SK-N-SH treated with all-trans-retinoic acid at 6 μM for 48 hours (cell line): Measurements from ENCODE around the gene TAOK3.

Experiments used
- ATAC-seq: fragments of 200-7000 bp; cut with Tn5 transposase; 3 replicates; pipeline ENCODE4 v1.9.1; 2020; ENCODE audit warnings: mild to moderate bottlenecking, moderate library complexity
- ARNTL ChIP-seq: fragments of 450-650 bp; formaldehyde crosslinking; IDR thresholded peaks from 2 replicates; pipeline ENCODE4 v1.5.0; 2020; ENCODE audit warnings: low read depth, mild to moderate bottlenecking, moderate library complexity, borderline replicate concordance
- BACH2 ChIP-seq: fragments of 250-450 bp; sonication (Bioruptor Pico); IDR thresholded peaks from 2 replicates; pipeline ENCODE4 v1.9.0; 2021; ENCODE audit warnings: mild to moderate bottlenecking, borderline replicate concordance
- CREB5 ChIP-seq: fragments of 250-450 bp; sonication (Bioruptor Pico); IDR thresholded peaks from 2 replicates; pipeline ENCODE4 v1.5.1; 2020; ENCODE audit warnings: low read depth, mild to moderate bottlenecking, moderate library complexity
- CSDC2 ChIP-seq: fragments of 250-450 bp; sonication (Bioruptor Pico); IDR thresholded peaks from 2 replicates; pipeline ENCODE4 v1.5.0; 2020; ENCODE audit warnings: mild to moderate bottlenecking, moderate library complexity
- ESRRG ChIP-seq: fragments of 250-450 bp; sonication (Bioruptor Pico); IDR thresholded peaks from 2 replicates; pipeline ENCODE4 v1.6.1; 2021; ENCODE audit warnings: mild to moderate bottlenecking
- GLIS3 ChIP-seq: fragments of 250-450 bp; sonication (Bioruptor Pico); IDR thresholded peaks from 2 replicates; pipeline ENCODE4 v1.5.0; 2020; ENCODE audit warnings: mild to moderate bottlenecking, moderate library complexity
- ISL1 ChIP-seq: fragments of 250-450 bp; sonication (Bioruptor Pico); IDR thresholded peaks from 2 replicates; pipeline ENCODE4 v2.1.2; 2022; ENCODE audit warnings: mild to moderate bottlenecking, moderate library complexity
- OSR1 ChIP-seq: fragments of 250-450 bp; sonication (Bioruptor Pico); IDR thresholded peaks from 2 replicates; pipeline ENCODE4 v1.8.0; 2022; ENCODE audit warnings: moderate library complexity, mild to moderate bottlenecking, inconsistent platforms
- PATZ1 ChIP-seq: fragments of 250-450 bp; sonication (Bioruptor Pico); IDR thresholded peaks from 2 replicates; pipeline ENCODE4 v1.8.0; 2020; ENCODE audit warnings: mild to moderate bottlenecking, moderate library complexity, borderline replicate concordance
- PPARA ChIP-seq: fragments of 250-450 bp; sonication (Bioruptor Pico); IDR thresholded peaks from 2 replicates; pipeline ENCODE4 v1.5.0; 2020; ENCODE audit warnings: mild to moderate bottlenecking, borderline replicate concordance
- RARB ChIP-seq: fragments of 250-450 bp; sonication (Bioruptor Pico); IDR thresholded peaks from 2 replicates; pipeline ENCODE4 v1.8.0; 2021; ENCODE audit warnings: mild to moderate bottlenecking, moderate library complexity
- SNAI2 ChIP-seq: fragments of 250-450 bp; sonication (Bioruptor Pico); IDR thresholded peaks from 2 replicates; pipeline ENCODE4 v1.5.0; 2020; ENCODE audit warnings: mild to moderate bottlenecking, moderate library complexity
- TCF4 ChIP-seq: fragments of 250-450 bp; sonication (Bioruptor Pico); IDR thresholded peaks from 2 replicates; pipeline ENCODE4 v1.8.0; 2021; ENCODE audit warnings: mild to moderate bottlenecking, moderate library complexity, borderline replicate concordance
- TOX ChIP-seq: fragments of 250-450 bp; sonication (Bioruptor Pico); IDR thresholded peaks from 2 replicates; pipeline ENCODE4 v1.8.0; 2021; ENCODE audit warnings: mild to moderate bottlenecking, moderate library complexity, borderline replicate concordance
- ZC3H10 ChIP-seq: fragments of 250-450 bp; sonication (Bioruptor Pico); IDR thresholded peaks from 2 replicates; pipeline ENCODE4 v1.5.1; 2021; ENCODE audit warnings: mild to moderate bottlenecking, moderate library complexity
- ZFP3 ChIP-seq: fragments of 250-450 bp; sonication (Bioruptor Pico); IDR thresholded peaks from 2 replicates; pipeline ENCODE4 v1.5.0; 2020; ENCODE audit warnings: mild to moderate bottlenecking, moderate library complexity
- ZFP30 ChIP-seq: fragments of 450-650 bp; formaldehyde crosslinking; IDR thresholded peaks from 2 replicates; pipeline ENCODE4 v1.5.0; 2022; ENCODE audit warnings: mild to moderate bottlenecking, moderate library complexity
- ZNF70 ChIP-seq: fragments of 450-650 bp; formaldehyde crosslinking; IDR thresholded peaks from 2 replicates; pipeline ENCODE4 v1.5.0; 2020; ENCODE audit warnings: mild to moderate bottlenecking, moderate library complexity
- ZNF8 ChIP-seq: fragments of 450-650 bp; formaldehyde crosslinking; IDR thresholded peaks from 2 replicates; pipeline ENCODE4 v1.5.0; 2020; ENCODE audit warnings: mild to moderate bottlenecking, moderate library complexity
- TF ChIP-seq, protein P1 (sequence below): fragments of 250-450 bp; sonication (Bioruptor Pico); IDR thresholded peaks from 2 replicates; pipeline ENCODE4 v1.5.1; 2021; ENCODE audit warnings: mild to moderate bottlenecking, moderate library complexity
- TF ChIP-seq, protein P2 (sequence below): fragments of 250-450 bp; sonication (Bioruptor Pico); IDR thresholded peaks from 2 replicates; pipeline ENCODE4 v1.5.0; 2020; ENCODE audit warnings: mild to moderate bottlenecking, moderate library complexity

TAOK3 gene

GRCh38 chr12:118398940-118399339, 26.2 kb upstream of the TAOK3 start (continued):
- TF ChIP-seq, protein P1, sequence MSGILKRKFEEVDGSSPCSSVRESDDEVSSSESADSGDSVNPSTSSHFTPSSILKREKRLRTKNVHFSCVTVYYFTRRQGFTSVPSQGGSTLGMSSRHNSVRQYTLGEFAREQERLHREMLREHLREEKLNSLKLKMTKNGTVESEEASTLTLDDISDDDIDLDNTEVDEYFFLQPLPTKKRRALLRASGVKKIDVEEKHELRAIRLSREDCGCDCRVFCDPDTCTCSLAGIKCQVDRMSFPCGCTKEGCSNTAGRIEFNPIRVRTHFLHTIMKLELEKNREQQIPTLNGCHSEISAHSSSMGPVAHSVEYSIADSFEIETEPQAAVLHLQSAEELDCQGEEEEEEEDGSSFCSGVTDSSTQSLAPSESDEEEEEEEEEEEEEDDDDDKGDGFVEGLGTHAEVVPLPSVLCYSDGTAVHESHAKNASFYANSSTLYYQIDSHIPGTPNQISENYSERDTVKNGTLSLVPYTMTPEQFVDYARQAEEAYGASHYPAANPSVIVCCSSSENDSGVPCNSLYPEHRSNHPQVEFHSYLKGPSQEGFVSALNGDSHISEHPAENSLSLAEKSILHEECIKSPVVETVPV (CRISPR knock-in tag), result no peak
- no peak for TF ChIP-seq ESRRG
- TF ChIP-seq PPARA, result no peak
- TF ChIP-seq TCF4 (CRISPR knock-in tag), result no peak
- no peak for TF ChIP-seq CREB5 (CRISPR knock-in tag)
- TF ChIP-seq ARNTL, result no peak
- TF ChIP-seq, protein P2, sequence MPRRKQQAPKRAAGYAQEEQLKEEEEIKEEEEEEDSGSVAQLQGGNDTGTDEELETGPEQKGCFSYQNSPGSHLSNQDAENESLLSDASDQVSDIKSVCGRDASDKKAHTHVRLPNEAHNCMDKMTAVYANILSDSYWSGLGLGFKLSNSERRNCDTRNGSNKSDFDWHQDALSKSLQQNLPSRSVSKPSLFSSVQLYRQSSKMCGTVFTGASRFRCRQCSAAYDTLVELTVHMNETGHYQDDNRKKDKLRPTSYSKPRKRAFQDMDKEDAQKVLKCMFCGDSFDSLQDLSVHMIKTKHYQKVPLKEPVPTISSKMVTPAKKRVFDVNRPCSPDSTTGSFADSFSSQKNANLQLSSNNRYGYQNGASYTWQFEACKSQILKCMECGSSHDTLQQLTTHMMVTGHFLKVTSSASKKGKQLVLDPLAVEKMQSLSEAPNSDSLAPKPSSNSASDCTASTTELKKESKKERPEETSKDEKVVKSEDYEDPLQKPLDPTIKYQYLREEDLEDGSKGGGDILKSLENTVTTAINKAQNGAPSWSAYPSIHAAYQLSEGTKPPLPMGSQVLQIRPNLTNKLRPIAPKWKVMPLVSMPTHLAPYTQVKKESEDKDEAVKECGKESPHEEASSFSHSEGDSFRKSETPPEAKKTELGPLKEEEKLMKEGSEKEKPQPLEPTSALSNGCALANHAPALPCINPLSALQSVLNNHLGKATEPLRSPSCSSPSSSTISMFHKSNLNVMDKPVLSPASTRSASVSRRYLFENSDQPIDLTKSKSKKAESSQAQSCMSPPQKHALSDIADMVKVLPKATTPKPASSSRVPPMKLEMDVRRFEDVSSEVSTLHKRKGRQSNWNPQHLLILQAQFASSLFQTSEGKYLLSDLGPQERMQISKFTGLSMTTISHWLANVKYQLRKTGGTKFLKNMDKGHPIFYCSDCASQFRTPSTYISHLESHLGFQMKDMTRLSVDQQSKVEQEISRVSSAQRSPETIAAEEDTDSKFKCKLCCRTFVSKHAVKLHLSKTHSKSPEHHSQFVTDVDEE, result no peak

- no peak for ATAC-seq
- TF ChIP-seq TOX (CRISPR knock-in tag) (no peak), PATZ1 (CRISPR knock-in tag) (no peak), SNAI2 (no peak), ZFP30 (CRISPR knock-in tag) (no peak), OSR1 (CRISPR knock-in tag) (no peak), ESRRG (no peak), ZC3H10 (CRISPR knock-in tag) (no peak)
- TF ChIP-seq, protein P2, result no peak
Measured at GRCh38 chr12:118398524-118398923, 25.8 kb upstream of the TAOK3 start.

GRCh38 chr12:118397708-118398440, 25.2 kb upstream of the TAOK3 start:
- ATAC-seq, result no peak
- no peak for TF ChIP-seq PATZ1 (CRISPR knock-in tag)
- TF ChIP-seq ESRRG, result no peak

DNA sequence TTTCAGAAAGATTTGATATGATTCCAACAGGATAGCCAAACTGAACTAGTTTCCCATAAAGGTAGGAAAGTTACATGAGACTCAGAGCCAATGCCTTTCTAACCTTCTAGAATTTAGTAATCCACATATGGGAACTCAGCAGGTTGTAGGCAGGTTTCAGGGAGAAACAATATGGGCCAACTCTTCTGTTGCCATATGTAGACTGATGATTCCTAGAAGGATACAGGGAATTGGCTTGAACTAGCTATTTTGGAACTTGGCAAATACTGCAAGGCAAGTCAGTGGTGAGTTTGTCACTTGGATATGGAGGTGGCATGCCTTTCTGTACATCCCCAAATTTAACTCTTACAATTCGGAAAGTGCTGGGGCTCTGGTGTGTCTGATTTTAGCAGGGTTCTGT, 19.1 kb upstream of the TAOK3 start:
- ATAC-seq, result no peak
- TF ChIP-seq CSDC2, result no peak
- TF ChIP-seq SNAI2, result no peak
- no peak for TF ChIP-seq ZFP3
- TF ChIP-seq OSR1 (CRISPR knock-in tag), result no peak
- no peak for TF ChIP-seq CREB5 (CRISPR knock-in tag)
- TF ChIP-seq RARB, result no peak
- TF ChIP-seq ZNF70 (CRISPR knock-in tag), result no peak
- TF ChIP-seq PATZ1 (CRISPR knock-in tag), result no peak
- TF ChIP-seq BACH2 (CRISPR knock-in tag), result no peak
- no peak for TF ChIP-seq GLIS3 (CRISPR knock-in tag)
- TF ChIP-seq ZNF8 (CRISPR knock-in tag), result no peak
- no peak for TF ChIP-seq ISL1
